ENCODE measurements around the gene LDB3. TPM values are rescaled to one million over a fixed set of nuclear protein-coding genes. Genes with fewer than 3 reads are reported as not detected.
A peak's percentile ranks its signal among the peaks of the same experiment; 100 is the strongest.

LDB3 gene
- total RNA-seq, 3 donors from 2014 or later (not counting 1 experiment from before 2014, with no cell fraction given) = 0.11 to 0.12 TPM; not detected in 1

GRCh38 chr10:86756511-86757112, 88.3 kb downstream of the LDB3 start, which contains the start of gene BMPR1A:
Gene BMPR1A (plus strand): TSS chr10:86756619. CDS start chr10:86876019, 119,400 bp downstream.
- peak; percentile 6 to 51 (median 49) for ATAC-seq
- intact Hi-C loops (cut with micrococcal nuclease) = loop anchor here (1.0 kb wide), 1 partner anchor 45 kb away; no protein-coding TSS in a partner anchor

GRCh38 chr10:86757113-86757972, 89.0 kb downstream of the LDB3 start:
- H3K27me3 Mint-ChIP-seq (ENCODE audit: low read depth in 2 of 2) = peaks cover 30 to 42% of the 10 kb centered on the region in 2 donors

More at GRCh38 chr10:86756511-86757112, 88.3 kb downstream of the LDB3 start, which contains the start of gene BMPR1A:
- H3K36me3 ChIP-seq (ENCODE audit: control insufficient read depth, insufficient read depth, low read length) = no peaks in the 10 kb centered on the region
- H3K4me1 Mint-ChIP-seq = peaks cover 31 to 42% of the 10 kb centered on the region in 2 donors
- no peaks in the 10 kb centered on the region for H3K9me3 Mint-ChIP-seq
- H3K4me3 Mint-ChIP-seq = peak within 1 kb of the TSS; percentile 91
- no peaks in the 10 kb centered on the region for H3K9me3 ChIP-seq (ENCODE audit: control insufficient read depth, insufficient read depth, low read length)
- H3K27me3 ChIP-seq (ENCODE audit: control insufficient read depth, insufficient read depth, low read length) = peaks cover 15% of the 10 kb centered on the region
- WGBS (ENCODE audit: insufficient coverage) = under 1% methylated on average over 78 of the region's 85 CpGs
- DNase-seq = no peak
- H3K36me3 Mint-ChIP-seq = no peaks in the 10 kb centered on the region
- H3K4me1 ChIP-seq (ENCODE audit: control insufficient read depth, insufficient read depth, low read length) = peaks cover 14% of the 10 kb centered on the region
- peak within 1 kb of the TSS; percentile 64 to 87 for H3K27ac Mint-ChIP-seq
- H3K4me3 ChIP-seq (ENCODE audit: low read length) = peak within 1 kb of the TSS; percentile 61
- TF ChIP-seq, protein P1, sequence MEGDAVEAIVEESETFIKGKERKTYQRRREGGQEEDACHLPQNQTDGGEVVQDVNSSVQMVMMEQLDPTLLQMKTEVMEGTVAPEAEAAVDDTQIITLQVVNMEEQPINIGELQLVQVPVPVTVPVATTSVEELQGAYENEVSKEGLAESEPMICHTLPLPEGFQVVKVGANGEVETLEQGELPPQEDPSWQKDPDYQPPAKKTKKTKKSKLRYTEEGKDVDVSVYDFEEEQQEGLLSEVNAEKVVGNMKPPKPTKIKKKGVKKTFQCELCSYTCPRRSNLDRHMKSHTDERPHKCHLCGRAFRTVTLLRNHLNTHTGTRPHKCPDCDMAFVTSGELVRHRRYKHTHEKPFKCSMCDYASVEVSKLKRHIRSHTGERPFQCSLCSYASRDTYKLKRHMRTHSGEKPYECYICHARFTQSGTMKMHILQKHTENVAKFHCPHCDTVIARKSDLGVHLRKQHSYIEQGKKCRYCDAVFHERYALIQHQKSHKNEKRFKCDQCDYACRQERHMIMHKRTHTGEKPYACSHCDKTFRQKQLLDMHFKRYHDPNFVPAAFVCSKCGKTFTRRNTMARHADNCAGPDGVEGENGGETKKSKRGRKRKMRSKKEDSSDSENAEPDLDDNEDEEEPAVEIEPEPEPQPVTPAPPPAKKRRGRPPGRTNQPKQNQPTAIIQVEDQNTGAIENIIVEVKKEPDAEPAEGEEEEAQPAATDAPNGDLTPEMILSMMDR (IDR thresholded peaks at IDR 0.05) = no peak
- H3K27me3 Mint-ChIP-seq (ENCODE audit: low read depth in 2 of 2) = peaks cover 29 to 37% of the 10 kb centered on the region in 2 donors
- no peak within 1 kb of the TSS for H3K27ac ChIP-seq (ENCODE audit: low read length)

GRCh38 chr10:86758189-86759072, 90.1 kb downstream of the LDB3 start:
- 48% methylated on average over 5 of the region's 9 CpGs for WGBS (ENCODE audit: insufficient coverage)
- Histone ChIP-seq H3K27me3 (ENCODE audit: control insufficient read depth, insufficient read depth, low read length) (peaks cover 15% of the 10 kb centered on the region), H3K4me1 (ENCODE audit: control insufficient read depth, insufficient read depth, low read length) (peaks cover 14% of the 10 kb centered on the region)

More at GRCh38 chr10:86757113-86757972, 89.0 kb downstream of the LDB3 start:
- Mint-ChIP-seq H3K9me3 (no peaks in the 10 kb centered on the region), H3K4me3 (peak overlapping the region; percentile 91), H3K27ac (peak overlapping the region; percentile 64 to 87), H3K4me1 (peaks cover 31 to 42% of the 10 kb centered on the region in 2 donors), H3K36me3 (no peaks in the 10 kb centered on the region)
- ATAC-seq = no peak
- H3K9me3 ChIP-seq (ENCODE audit: control insufficient read depth, insufficient read depth, low read length) = no peaks in the 10 kb centered on the region
- peak in 1 of 2 donors; percentile 30 for DNase-seq
- no peaks in the 10 kb centered on the region for H3K36me3 ChIP-seq (ENCODE audit: control insufficient read depth, insufficient read depth, low read length)
- peaks cover 15% of the 10 kb centered on the region for H3K27me3 ChIP-seq (ENCODE audit: control insufficient read depth, insufficient read depth, low read length)
- 8% methylated on average over 45 of the region's 47 CpGs for WGBS (ENCODE audit: insufficient coverage)
- H3K4me3 ChIP-seq (ENCODE audit: low read length) = peak overlapping the region; percentile 45
- no peak overlapping the region for H3K27ac ChIP-seq (ENCODE audit: low read length)
- intact Hi-C loops (cut with micrococcal nuclease) = no loop called here
- TF ChIP-seq, protein P1 (IDR thresholded peaks at IDR 0.05) = no peak
- peaks cover 14% of the 10 kb centered on the region for H3K4me1 ChIP-seq (ENCODE audit: control insufficient read depth, insufficient read depth, low read length)

More at GRCh38 chr10:86758189-86759072, 90.1 kb downstream of the LDB3 start:
- peaks cover 34 to 42% of the 10 kb centered on the region in 2 donors for H3K27me3 Mint-ChIP-seq (ENCODE audit: low read depth in 2 of 2)
- peak overlapping the region; percentile 91 for H3K4me3 Mint-ChIP-seq
- intact Hi-C loops (cut with micrococcal nuclease) = no loop called here
- ATAC-seq (no peak), DNase-seq (no peak)
- Histone ChIP-seq H3K9me3 (ENCODE audit: control insufficient read depth, insufficient read depth, low read length) (no peaks in the 10 kb centered on the region), H3K27ac (ENCODE audit: low read length) (no peak overlapping the region), H3K4me3 (ENCODE audit: low read length) (no peak overlapping the region), H3K36me3 (ENCODE audit: control insufficient read depth, insufficient read depth, low read length) (no peaks in the 10 kb centered on the region)
- TF ChIP-seq, protein P1 (IDR thresholded peaks at IDR 0.05) = no peak
- peaks cover 31 to 42% of the 10 kb centered on the region in 2 donors for H3K4me1 Mint-ChIP-seq
- H3K36me3 Mint-ChIP-seq = no peaks in the 10 kb centered on the region
- peak overlapping the region; percentile 13 to 24 for H3K27ac Mint-ChIP-seq
- no peaks in the 10 kb centered on the region for H3K9me3 Mint-ChIP-seq

All from natural killer cell (primary cell).